ENCODE measurements around the gene FYN. TPM values are rescaled to one million over a fixed set of nuclear protein-coding genes. Genes with fewer than 3 reads are reported as not detected.

Gene FYN
- total and polyA plus RNA-seq, 2 of the 13 experiments (the other 11 are each of a cell fraction or from before 2014, with no cell fraction given), result 15.5 to 24.6 TPM

DNA sequence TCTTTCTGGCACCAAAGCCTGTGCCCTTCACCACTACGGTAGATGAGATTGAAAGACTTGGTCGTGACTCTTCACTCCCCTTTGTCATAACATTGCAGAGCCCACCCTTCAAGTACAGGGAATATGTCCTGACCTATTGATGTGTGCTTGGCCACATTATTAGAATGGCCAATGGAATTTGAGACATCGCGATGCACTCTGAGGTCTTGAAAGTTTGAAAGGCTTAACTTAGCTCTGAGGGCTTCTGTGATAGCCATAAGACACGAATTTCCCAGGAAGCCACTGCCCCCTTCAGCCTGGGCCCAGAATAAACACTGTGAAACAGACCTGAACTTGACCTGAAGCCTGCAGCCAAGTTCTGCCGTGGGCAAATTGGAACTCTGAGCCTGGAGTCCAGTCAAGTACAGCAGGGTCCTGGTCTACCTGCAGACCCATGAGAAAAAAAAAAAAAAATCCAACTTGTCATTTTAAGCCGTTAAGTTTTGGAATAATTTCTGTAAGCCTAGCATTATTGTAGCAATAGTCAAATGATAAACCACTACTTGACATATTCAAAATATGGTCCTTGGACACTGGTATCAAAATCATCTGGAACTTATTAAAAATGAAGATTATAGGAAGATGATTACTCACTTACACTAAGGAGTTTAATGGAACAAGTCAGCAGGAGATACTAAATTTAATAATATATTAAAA, 230.6 kb downstream of the FYN start (continued):
- TF ChIP-seq, protein P1, sequence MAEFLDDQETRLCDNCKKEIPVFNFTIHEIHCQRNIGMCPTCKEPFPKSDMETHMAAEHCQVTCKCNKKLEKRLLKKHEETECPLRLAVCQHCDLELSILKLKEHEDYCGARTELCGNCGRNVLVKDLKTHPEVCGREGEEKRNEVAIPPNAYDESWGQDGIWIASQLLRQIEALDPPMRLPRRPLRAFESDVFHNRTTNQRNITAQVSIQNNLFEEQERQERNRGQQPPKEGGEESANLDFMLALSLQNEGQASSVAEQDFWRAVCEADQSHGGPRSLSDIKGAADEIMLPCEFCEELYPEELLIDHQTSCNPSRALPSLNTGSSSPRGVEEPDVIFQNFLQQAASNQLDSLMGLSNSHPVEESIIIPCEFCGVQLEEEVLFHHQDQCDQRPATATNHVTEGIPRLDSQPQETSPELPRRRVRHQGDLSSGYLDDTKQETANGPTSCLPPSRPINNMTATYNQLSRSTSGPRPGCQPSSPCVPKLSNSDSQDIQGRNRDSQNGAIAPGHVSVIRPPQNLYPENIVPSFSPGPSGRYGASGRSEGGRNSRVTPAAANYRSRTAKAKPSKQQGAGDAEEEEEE (CRISPR knock-in tag; IDR thresholded peaks at IDR 0.05; ENCODE audit: borderline replicate concordance), result no peak
- TF ChIP-seq TSC22D2 (CRISPR knock-in tag; IDR thresholded peaks at IDR 0.05; ENCODE audit: borderline replicate concordance) (0 out of 2 replicates have a peak, but pooled peaks have one; percentile 36), CEBPG (CRISPR knock-in tag; IDR thresholded peaks at IDR 0.05) (0 out of 2 replicates have a peak, but pooled peaks have one; percentile 7), ZNF207 (IDR thresholded peaks at IDR 0.05; ENCODE audit: borderline replicate concordance) (no peak), SMC3 (IDR thresholded peaks at IDR 0.05; ENCODE audit: low read length) (peak; percentile 87), ARNT2 (CRISPR knock-in tag; IDR thresholded peaks at IDR 0.05; ENCODE audit: low read depth) (peak; percentile 34; the same call in 1 of the 2 replicates), ZNF556 (CRISPR knock-in tag; IDR thresholded peaks at IDR 0.05; ENCODE audit: borderline replicate concordance) (peak; percentile 52; the same call in 1 of the 2 replicates), ZNF431 (CRISPR knock-in tag; IDR thresholded peaks at IDR 0.05; ENCODE audit: borderline replicate concordance, low read depth) (no peak), RARG (CRISPR knock-in tag; IDR thresholded peaks at IDR 0.05; ENCODE audit: low read depth) (no peak), KDM2A (CRISPR knock-in tag; IDR thresholded peaks at IDR 0.05; ENCODE audit: borderline replicate concordance, low read depth) (peak; percentile 53; the same call in 1 of the 2 replicates), NR2F1 (CRISPR knock-in tag; IDR thresholded peaks at IDR 0.05) (peak in 1 of 2 experiments; percentile 57; a peak in 1 of 4 replicates), ZNF563 (CRISPR knock-in tag; IDR thresholded peaks at IDR 0.05) (no peak)
- TF ChIP-seq, protein P2, sequence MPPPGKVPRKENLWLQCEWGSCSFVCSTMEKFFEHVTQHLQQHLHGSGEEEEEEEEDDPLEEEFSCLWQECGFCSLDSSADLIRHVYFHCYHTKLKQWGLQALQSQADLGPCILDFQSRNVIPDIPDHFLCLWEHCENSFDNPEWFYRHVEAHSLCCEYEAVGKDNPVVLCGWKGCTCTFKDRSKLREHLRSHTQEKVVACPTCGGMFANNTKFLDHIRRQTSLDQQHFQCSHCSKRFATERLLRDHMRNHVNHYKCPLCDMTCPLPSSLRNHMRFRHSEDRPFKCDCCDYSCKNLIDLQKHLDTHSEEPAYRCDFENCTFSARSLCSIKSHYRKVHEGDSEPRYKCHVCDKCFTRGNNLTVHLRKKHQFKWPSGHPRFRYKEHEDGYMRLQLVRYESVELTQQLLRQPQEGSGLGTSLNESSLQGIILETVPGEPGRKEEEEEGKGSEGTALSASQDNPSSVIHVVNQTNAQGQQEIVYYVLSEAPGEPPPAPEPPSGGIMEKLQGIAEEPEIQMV (CRISPR knock-in tag; IDR thresholded peaks at IDR 0.05; ENCODE audit: low read depth), result peak; percentile 59; the same call in 1 of the 2 replicates
- TF ChIP-seq, protein P3, sequence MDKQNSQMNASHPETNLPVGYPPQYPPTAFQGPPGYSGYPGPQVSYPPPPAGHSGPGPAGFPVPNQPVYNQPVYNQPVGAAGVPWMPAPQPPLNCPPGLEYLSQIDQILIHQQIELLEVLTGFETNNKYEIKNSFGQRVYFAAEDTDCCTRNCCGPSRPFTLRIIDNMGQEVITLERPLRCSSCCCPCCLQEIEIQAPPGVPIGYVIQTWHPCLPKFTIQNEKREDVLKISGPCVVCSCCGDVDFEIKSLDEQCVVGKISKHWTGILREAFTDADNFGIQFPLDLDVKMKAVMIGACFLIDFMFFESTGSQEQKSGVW (CRISPR knock-in tag; IDR thresholded peaks at IDR 0.05; ENCODE audit: borderline replicate concordance), result no peak
- TF ChIP-seq, protein P4, sequence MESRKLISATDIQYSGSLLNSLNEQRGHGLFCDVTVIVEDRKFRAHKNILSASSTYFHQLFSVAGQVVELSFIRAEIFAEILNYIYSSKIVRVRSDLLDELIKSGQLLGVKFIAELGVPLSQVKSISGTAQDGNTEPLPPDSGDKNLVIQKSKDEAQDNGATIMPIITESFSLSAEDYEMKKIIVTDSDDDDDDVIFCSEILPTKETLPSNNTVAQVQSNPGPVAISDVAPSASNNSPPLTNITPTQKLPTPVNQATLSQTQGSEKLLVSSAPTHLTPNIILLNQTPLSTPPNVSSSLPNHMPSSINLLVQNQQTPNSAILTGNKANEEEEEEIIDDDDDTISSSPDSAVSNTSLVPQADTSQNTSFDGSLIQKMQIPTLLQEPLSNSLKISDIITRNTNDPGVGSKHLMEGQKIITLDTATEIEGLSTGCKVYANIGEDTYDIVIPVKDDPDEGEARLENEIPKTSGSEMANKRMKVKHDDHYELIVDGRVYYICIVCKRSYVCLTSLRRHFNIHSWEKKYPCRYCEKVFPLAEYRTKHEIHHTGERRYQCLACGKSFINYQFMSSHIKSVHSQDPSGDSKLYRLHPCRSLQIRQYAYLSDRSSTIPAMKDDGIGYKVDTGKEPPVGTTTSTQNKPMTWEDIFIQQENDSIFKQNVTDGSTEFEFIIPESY (CRISPR knock-in tag; IDR thresholded peaks at IDR 0.05), result peak; percentile 44; the same call in 1 of the 2 replicates
- TF ChIP-seq, protein P5, sequence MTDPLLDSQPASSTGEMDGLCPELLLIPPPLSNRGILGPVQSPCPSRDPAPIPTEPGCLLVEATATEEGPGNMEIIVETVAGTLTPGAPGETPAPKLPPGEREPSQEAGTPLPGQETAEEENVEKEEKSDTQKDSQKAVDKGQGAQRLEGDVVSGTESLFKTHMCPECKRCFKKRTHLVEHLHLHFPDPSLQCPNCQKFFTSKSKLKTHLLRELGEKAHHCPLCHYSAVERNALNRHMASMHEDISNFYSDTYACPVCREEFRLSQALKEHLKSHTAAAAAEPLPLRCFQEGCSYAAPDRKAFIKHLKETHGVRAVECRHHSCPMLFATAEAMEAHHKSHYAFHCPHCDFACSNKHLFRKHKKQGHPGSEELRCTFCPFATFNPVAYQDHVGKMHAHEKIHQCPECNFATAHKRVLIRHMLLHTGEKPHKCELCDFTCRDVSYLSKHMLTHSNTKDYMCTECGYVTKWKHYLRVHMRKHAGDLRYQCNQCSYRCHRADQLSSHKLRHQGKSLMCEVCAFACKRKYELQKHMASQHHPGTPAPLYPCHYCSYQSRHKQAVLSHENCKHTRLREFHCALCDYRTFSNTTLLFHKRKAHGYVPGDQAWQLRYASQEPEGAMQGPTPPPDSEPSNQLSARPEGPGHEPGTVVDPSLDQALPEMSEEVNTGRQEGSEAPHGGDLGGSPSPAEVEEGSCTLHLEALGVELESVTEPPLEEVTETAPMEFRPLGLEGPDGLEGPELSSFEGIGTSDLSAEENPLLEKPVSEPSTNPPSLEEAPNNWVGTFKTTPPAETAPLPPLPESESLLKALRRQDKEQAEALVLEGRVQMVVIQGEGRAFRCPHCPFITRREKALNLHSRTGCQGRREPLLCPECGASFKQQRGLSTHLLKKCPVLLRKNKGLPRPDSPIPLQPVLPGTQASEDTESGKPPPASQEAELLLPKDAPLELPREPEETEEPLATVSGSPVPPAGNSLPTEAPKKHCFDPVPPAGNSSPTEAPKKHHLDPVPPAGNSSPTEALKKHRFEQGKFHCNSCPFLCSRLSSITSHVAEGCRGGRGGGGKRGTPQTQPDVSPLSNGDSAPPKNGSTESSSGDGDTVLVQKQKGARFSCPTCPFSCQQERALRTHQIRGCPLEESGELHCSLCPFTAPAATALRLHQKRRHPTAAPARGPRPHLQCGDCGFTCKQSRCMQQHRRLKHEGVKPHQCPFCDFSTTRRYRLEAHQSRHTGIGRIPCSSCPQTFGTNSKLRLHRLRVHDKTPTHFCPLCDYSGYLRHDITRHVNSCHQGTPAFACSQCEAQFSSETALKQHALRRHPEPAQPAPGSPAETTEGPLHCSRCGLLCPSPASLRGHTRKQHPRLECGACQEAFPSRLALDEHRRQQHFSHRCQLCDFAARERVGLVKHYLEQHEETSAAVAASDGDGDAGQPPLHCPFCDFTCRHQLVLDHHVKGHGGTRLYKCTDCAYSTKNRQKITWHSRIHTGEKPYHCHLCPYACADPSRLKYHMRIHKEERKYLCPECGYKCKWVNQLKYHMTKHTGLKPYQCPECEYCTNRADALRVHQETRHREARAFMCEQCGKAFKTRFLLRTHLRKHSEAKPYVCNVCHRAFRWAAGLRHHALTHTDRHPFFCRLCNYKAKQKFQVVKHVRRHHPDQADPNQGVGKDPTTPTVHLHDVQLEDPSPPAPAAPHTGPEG (CRISPR knock-in tag; IDR thresholded peaks at IDR 0.05), result 0 out of 2 replicates have a peak, but pooled peaks have one; percentile 24

Data from HepG2 (cell line).